ENCODE results near the gene TCF12. TPM values are rescaled to one million over a fixed set of nuclear protein-coding genes. Genes with fewer than 3 reads are reported as not detected.

The TCF12 gene
- polyA plus RNA-seq, 4 donors, result 15.4 to 62.0 (median 18.5) TPM

DNA sequence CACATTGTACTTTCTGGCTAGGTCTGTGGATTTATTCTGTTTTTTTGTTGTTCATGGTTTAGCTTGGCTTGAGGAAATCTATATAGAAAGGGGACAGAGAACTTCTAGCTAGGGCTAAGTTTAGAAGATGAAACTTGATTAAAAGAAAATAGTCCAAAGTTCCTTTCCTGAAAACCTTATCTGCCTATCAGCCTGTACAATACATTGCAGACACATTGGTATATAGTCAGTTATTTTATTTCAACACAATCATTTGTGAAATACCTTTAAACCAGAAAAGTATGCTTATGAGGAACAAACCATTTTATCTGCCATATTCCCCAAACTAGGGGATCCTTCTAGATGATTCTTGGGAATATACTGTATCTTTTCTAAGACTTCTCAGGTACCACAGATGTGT, 310.6 kb downstream of the TCF12 start:
- no peak for FAIRE-seq
- no peak overlapping the region for H3K27ac ChIP-seq (ENCODE audit: low read depth in 1 of 3, low read length in 2 of 3)
- H3K4me1 ChIP-seq (ENCODE audit: control insufficient read depth in 3 of 3, insufficient read depth in 2 of 3, low read depth in 1 of 3, low read length in 2 of 3), result no peaks in the 10 kb centered on the region
- DNase-seq, result no peak
- peaks cover 4 to 10% (median 5%) of the 10 kb centered on the region in 3 donors for H3K36me3 ChIP-seq (ENCODE audit: control insufficient read depth in 3 of 3, insufficient read depth in 2 of 3, low read depth in 1 of 3, low read length in 3 of 3)
- no peaks in the 10 kb centered on the region for H3K27me3 ChIP-seq (ENCODE audit: control insufficient read depth in 3 of 3, insufficient read depth in 3 of 3, low read length in 3 of 3)
- no peaks in the 10 kb centered on the region for H3K9me3 ChIP-seq (ENCODE audit: control insufficient read depth in 2 of 2, insufficient read depth in 1 of 2, low read depth in 1 of 2, low read length in 1 of 2)
- H3K4me3 ChIP-seq (ENCODE audit: low read depth in 1 of 3, low read length in 3 of 3), result no peak overlapping the region

DNA sequence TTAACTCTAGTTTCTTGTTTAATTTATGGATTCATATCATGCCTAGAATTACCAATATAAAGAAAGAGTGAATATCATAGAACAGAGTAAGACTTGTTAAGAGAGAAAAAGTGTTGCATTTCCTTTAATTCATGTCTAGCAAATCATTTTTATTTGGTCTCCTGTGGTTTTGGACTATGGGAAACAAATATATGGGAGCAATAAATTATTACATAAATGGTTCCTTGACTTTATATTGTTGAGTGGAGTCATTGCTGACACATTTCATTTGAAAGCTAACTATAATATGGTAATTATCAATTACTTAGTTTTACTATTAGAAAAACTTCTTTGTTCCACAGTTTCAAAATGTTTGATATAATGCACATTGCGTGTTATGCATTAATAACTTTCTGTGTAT, 313.1 kb downstream of the TCF12 start:
- DNase-seq, result no peak
- FAIRE-seq, result no peak
- no peak overlapping the region for H3K4me3 ChIP-seq (ENCODE audit: low read depth in 1 of 3, low read length in 3 of 3)
- no peaks in the 10 kb centered on the region for H3K27me3 ChIP-seq (ENCODE audit: control insufficient read depth in 3 of 3, insufficient read depth in 3 of 3, low read length in 3 of 3)
- H3K27ac ChIP-seq (ENCODE audit: low read depth in 1 of 3, low read length in 2 of 3), result no peak overlapping the region
- 98 to 100% (median 99%) methylated on average over 1 of the region's 1 CpG for WGBS, 3 donors
- H3K9me3 ChIP-seq (ENCODE audit: control insufficient read depth in 2 of 2, insufficient read depth in 1 of 2, low read depth in 1 of 2, low read length in 1 of 2), result no peaks in the 10 kb centered on the region
- H3K36me3 ChIP-seq (ENCODE audit: control insufficient read depth in 3 of 3, insufficient read depth in 2 of 3, low read depth in 1 of 3, low read length in 3 of 3), result peaks cover 10 to 12% (median 11%) of the 10 kb centered on the region in 3 donors
- no peaks in the 10 kb centered on the region for H3K4me1 ChIP-seq (ENCODE audit: control insufficient read depth in 3 of 3, insufficient read depth in 2 of 3, low read depth in 1 of 3, low read length in 2 of 3)

DNA sequence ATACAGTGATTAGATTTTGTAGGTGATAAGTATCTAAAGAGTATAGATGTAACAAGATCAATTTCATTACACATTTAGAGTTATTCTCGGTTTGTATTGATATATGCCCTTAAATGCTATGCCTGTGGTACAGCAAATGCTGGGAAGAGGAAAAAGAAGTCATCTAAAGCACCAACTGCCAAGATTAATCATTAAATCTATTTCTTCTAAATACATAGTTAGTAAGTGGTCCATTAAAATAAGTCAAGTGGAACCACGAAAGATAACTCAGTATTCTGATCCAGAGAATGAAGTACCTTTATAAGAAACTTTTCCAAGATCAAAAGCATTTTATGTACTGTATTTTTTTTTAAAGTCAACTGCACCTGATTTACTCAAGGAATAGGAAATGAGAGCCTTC, 315.7 kb downstream of the TCF12 start:
- Histone ChIP-seq H3K4me3 (ENCODE audit: low read depth in 1 of 3, low read length in 3 of 3) (no peak overlapping the region), H3K4me1 (ENCODE audit: control insufficient read depth in 3 of 3, insufficient read depth in 2 of 3, low read depth in 1 of 3, low read length in 2 of 3) (no peaks in the 10 kb centered on the region), H3K27ac (ENCODE audit: low read depth in 1 of 3, low read length in 2 of 3) (no peak overlapping the region), H3K9me3 (ENCODE audit: control insufficient read depth in 2 of 2, insufficient read depth in 1 of 2, low read depth in 1 of 2, low read length in 1 of 2) (no peaks in the 10 kb centered on the region), H3K36me3 (ENCODE audit: control insufficient read depth in 3 of 3, insufficient read depth in 2 of 3, low read depth in 1 of 3, low read length in 3 of 3) (peaks cover 10 to 15% (median 11%) of the 10 kb centered on the region in 3 donors), H3K27me3 (ENCODE audit: control insufficient read depth in 3 of 3, insufficient read depth in 3 of 3, low read length in 3 of 3) (no peaks in the 10 kb centered on the region)
- no peak for FAIRE-seq
- WGBS, 3 donors, result 58 to 78% (median 75%) methylated on average over 2 of the region's 2 CpGs
- no peak for DNase-seq

DNA sequence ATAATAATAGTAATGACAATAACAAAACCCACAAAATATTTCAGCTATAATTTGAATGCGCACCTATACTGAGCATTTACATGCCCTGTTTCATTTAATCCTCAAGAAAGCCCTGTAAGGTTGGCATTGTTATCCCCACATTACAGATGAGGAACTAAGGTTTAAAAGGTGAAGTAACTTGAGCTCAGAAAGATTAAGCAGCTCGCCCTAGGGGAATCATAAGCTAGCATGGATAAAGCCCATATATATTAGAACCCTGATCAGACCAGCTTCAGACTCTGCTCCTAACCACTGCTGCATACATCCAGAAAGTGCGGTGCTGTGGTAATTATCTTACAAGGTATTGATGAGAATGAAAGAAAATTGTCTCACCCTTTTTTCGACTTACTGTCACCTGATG, 316.7 kb downstream of the TCF12 start:
- H3K4me3 ChIP-seq (ENCODE audit: low read depth in 1 of 3, low read length in 3 of 3), result no peak overlapping the region
- FAIRE-seq (no peak), DNase-seq (no peak)
- WGBS, 3 donors, result 92 to 96% (median 95%) methylated on average over 4 of the region's 4 CpGs
- H3K36me3 ChIP-seq (ENCODE audit: control insufficient read depth in 3 of 3, insufficient read depth in 2 of 3, low read depth in 1 of 3, low read length in 3 of 3), result peaks cover 10 to 17% (median 11%) of the 10 kb centered on the region in 3 donors
- no peaks in the 10 kb centered on the region for H3K9me3 ChIP-seq (ENCODE audit: control insufficient read depth in 2 of 2, insufficient read depth in 1 of 2, low read depth in 1 of 2, low read length in 1 of 2)
- no peaks in the 10 kb centered on the region for H3K4me1 ChIP-seq (ENCODE audit: control insufficient read depth in 3 of 3, insufficient read depth in 2 of 3, low read depth in 1 of 3, low read length in 2 of 3)
- H3K27ac ChIP-seq (ENCODE audit: low read depth in 1 of 3, low read length in 2 of 3), result no peak overlapping the region
- H3K27me3 ChIP-seq (ENCODE audit: control insufficient read depth in 3 of 3, insufficient read depth in 3 of 3, low read length in 3 of 3), result no peaks in the 10 kb centered on the region

DNA sequence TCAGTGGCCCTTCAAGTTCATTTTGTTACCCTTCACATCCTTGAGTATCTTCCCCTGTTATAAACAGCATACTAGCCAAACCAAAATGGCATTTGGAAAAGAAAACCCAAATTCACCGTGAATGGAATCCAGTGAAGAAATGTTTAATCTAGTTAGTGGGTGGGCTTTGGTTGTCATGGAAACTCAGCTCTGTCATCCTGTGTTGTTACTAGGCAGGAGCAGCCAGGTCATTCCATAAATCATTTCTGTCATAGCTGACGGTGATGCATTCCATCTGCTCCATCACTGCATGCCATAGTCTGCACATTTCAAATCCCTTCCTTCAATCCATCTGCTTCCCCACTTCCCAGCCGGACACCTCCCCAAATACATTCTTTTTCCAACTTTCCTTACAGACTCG, 317.4 kb downstream of the TCF12 start:
- no peak for FAIRE-seq
- WGBS, 3 donors, result 66 to 83% (median 78%) methylated on average over 4 of the region's 4 CpGs

DNA sequence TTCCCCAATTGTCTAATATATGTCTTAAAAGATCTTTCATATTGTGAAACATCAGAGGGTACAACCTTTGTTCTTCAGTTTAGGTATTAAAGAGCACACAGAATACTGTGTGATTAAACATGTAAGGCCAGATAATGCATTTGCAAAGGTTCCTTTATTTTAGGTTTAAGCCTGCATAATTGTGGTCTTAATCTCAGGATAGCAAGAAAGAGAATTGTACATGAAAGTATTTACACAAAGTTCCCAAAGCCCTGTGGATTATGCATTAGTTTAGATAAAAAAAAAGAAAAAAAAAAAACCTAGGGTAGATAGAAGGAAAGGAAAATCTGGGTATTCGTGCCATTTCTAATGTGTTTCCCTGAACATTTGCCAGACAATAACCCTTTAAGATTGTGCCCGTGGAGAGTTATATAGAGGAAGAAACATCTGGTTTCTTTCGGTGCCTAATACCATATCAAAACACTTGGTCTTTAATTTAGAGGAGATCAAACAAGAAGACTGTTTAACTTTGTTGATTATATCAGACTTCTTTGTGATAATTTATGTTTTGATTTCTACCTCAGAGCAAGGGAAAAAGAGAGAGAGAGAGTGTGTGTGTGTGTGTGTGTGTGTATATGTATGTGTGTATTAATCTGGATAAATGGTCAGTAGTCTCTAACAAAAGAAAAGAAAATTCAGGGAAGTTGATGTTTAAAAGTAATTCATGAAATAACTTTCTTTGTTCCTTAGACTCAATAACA, 318.3 kb downstream of the TCF12 start:
- peaks cover 10 to 26% (median 11%) of the 10 kb centered on the region in 3 donors for H3K36me3 ChIP-seq (ENCODE audit: control insufficient read depth in 3 of 3, insufficient read depth in 2 of 3, low read depth in 1 of 3, low read length in 3 of 3)
- 15 to 39% (median 35%) methylated on average over 3 of the region's 3 CpGs for WGBS, 3 donors

More for the DNA sequence above, 317.4 kb downstream of the TCF12 start:
- no peaks in the 10 kb centered on the region for H3K27me3 ChIP-seq (ENCODE audit: control insufficient read depth in 3 of 3, insufficient read depth in 3 of 3, low read length in 3 of 3)
- H3K4me1 ChIP-seq (ENCODE audit: control insufficient read depth in 3 of 3, insufficient read depth in 2 of 3, low read depth in 1 of 3, low read length in 2 of 3), result no peaks in the 10 kb centered on the region
- no peaks in the 10 kb centered on the region for H3K9me3 ChIP-seq (ENCODE audit: control insufficient read depth in 2 of 2, insufficient read depth in 1 of 2, low read depth in 1 of 2, low read length in 1 of 2)
- H3K27ac ChIP-seq (ENCODE audit: low read depth in 1 of 3, low read length in 2 of 3), result no peak overlapping the region
- H3K4me3 ChIP-seq (ENCODE audit: low read depth in 1 of 3, low read length in 3 of 3), result no peak overlapping the region
- DNase-seq, result no peak
- peaks cover 10 to 21% (median 11%) of the 10 kb centered on the region in 3 donors for H3K36me3 ChIP-seq (ENCODE audit: control insufficient read depth in 3 of 3, insufficient read depth in 2 of 3, low read depth in 1 of 3, low read length in 3 of 3)

DNA sequence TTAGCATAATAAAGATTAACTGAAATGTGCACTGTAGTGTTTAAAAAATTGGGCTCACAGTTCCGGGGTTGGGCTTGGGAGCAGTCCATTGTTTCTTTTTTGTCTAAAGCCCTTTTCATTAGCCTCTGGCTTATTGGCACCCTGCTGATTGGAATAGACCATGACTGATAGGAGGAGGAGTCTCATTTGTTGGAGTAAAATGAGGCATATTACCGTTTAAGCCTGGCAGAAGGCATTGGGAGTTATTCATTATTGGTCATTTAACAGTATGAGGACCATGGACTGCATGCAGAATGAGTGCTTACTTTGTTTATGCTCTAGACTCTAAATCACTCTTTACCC, 318.8 kb downstream of the TCF12 start:
- no peak for FAIRE-seq
- H3K4me1 ChIP-seq (ENCODE audit: control insufficient read depth in 3 of 3, insufficient read depth in 2 of 3, low read depth in 1 of 3, low read length in 2 of 3), result no peaks in the 10 kb centered on the region
- DNase-seq, result no peak
- WGBS, 3 donors, result 9 to 41% (median 41%) methylated on average over 2 of the region's 2 CpGs
- peaks cover 9 to 28% (median 10%) of the 10 kb centered on the region in 3 donors for H3K36me3 ChIP-seq (ENCODE audit: control insufficient read depth in 3 of 3, insufficient read depth in 2 of 3, low read depth in 1 of 3, low read length in 3 of 3)
- H3K27me3 ChIP-seq (ENCODE audit: control insufficient read depth in 3 of 3, insufficient read depth in 3 of 3, low read length in 3 of 3), result no peaks in the 10 kb centered on the region
- H3K4me3 ChIP-seq (ENCODE audit: low read depth in 1 of 3, low read length in 3 of 3), result no peak overlapping the region
- peak overlapping the region in 1 of 3 donors; percentile 24 for H3K27ac ChIP-seq (ENCODE audit: low read depth in 1 of 3, low read length in 2 of 3)
- no peaks in the 10 kb centered on the region for H3K9me3 ChIP-seq (ENCODE audit: control insufficient read depth in 2 of 2, insufficient read depth in 1 of 2, low read depth in 1 of 2, low read length in 1 of 2)

More for the DNA sequence above, 318.3 kb downstream of the TCF12 start:
- no peak for FAIRE-seq
- no peak for DNase-seq
- Histone ChIP-seq H3K27me3 (ENCODE audit: control insufficient read depth in 3 of 3, insufficient read depth in 3 of 3, low read length in 3 of 3) (no peaks in the 10 kb centered on the region), H3K4me3 (ENCODE audit: low read depth in 1 of 3, low read length in 3 of 3) (no peak overlapping the region), H3K9me3 (ENCODE audit: control insufficient read depth in 2 of 2, insufficient read depth in 1 of 2, low read depth in 1 of 2, low read length in 1 of 2) (no peaks in the 10 kb centered on the region), H3K27ac (ENCODE audit: low read depth in 1 of 3, low read length in 2 of 3) (no peak overlapping the region), H3K4me1 (ENCODE audit: control insufficient read depth in 3 of 3, insufficient read depth in 2 of 3, low read depth in 1 of 3, low read length in 2 of 3) (no peaks in the 10 kb centered on the region)

DNA sequence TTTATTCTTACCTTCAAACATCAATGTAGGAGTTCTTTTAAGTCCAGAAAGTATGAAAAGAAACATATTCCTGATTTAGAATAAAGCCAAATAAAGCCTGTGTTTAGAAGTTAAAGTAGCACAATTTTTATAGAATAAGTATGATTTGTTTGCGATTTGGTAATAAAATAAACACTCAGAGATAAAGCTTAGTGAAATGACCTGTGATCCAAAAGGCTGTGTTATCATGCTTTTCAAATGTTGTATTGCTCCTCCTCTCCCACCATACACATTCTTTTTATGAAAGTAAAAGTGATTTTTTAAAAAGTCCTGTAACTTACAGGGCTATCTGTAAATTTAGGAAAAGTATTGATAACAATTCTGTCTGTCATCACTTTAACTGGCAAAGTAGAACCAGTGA, 319.2 kb downstream of the TCF12 start:
- H3K36me3 ChIP-seq (ENCODE audit: control insufficient read depth in 3 of 3, insufficient read depth in 2 of 3, low read depth in 1 of 3, low read length in 3 of 3), result peaks cover 9 to 28% (median 10%) of the 10 kb centered on the region in 3 donors
- no peaks in the 10 kb centered on the region for H3K4me1 ChIP-seq (ENCODE audit: control insufficient read depth in 3 of 3, insufficient read depth in 2 of 3, low read depth in 1 of 3, low read length in 2 of 3)
- DNase-seq (no peak), FAIRE-seq (no peak)
- no peaks in the 10 kb centered on the region for H3K9me3 ChIP-seq (ENCODE audit: control insufficient read depth in 2 of 2, insufficient read depth in 1 of 2, low read depth in 1 of 2, low read length in 1 of 2)
- no peak overlapping the region for H3K4me3 ChIP-seq (ENCODE audit: low read depth in 1 of 3, low read length in 3 of 3)
- whole genome bisulfite sequencing, 3 donors, result 21 to 45% (median 30%) methylated on average over 1 of the region's 1 CpG
- no peaks in the 10 kb centered on the region for H3K27me3 ChIP-seq (ENCODE audit: control insufficient read depth in 3 of 3, insufficient read depth in 3 of 3, low read length in 3 of 3)
- no peak overlapping the region for H3K27ac ChIP-seq (ENCODE audit: low read depth in 1 of 3, low read length in 2 of 3)

DNA sequence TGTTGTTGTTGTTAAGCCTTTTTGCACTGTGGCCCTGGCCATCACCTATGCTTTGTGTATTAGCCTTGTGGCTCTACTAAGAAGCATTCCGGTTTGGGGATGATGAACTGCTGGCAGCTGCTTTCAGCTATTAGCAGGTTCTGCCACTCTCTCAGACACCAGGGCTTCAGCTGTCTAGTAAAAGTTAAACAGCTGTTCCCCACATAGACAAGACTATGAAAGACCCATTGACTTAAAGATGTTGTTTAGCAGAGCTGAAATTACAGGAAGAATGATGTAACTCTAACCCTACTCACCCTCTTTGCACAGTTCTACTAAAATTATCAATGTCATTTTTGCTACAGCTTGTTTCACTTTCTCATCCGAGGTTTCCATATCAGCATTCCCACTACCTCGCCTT, 326.7 kb downstream of the TCF12 start:
- no peak overlapping the region for H3K4me3 ChIP-seq (ENCODE audit: low read depth in 1 of 3, low read length in 3 of 3)
- peaks cover 0 to 28% (median 7%) of the 10 kb centered on the region in 3 donors for H3K36me3 ChIP-seq (ENCODE audit: control insufficient read depth in 3 of 3, insufficient read depth in 2 of 3, low read depth in 1 of 3, low read length in 3 of 3)
- 13 to 23% (median 19%) methylated on average over 3 of the region's 3 CpGs for WGBS, 3 donors
- H3K9me3 ChIP-seq (ENCODE audit: control insufficient read depth in 2 of 2, insufficient read depth in 1 of 2, low read depth in 1 of 2, low read length in 1 of 2), result no peaks in the 10 kb centered on the region
- no peaks in the 10 kb centered on the region for H3K4me1 ChIP-seq (ENCODE audit: control insufficient read depth in 3 of 3, insufficient read depth in 2 of 3, low read depth in 1 of 3, low read length in 2 of 3)
- DNase-seq (peak in 1 of 2 donors; percentile 21), FAIRE-seq (no peak)
- no peak overlapping the region for H3K27ac ChIP-seq (ENCODE audit: low read depth in 1 of 3, low read length in 2 of 3)
- H3K27me3 ChIP-seq (ENCODE audit: control insufficient read depth in 3 of 3, insufficient read depth in 3 of 3, low read length in 3 of 3), result no peaks in the 10 kb centered on the region

Data from small intestine (tissue), 7 donors.